Measurements from ENCODE around the gene THSD4. TPM values are rescaled to one million over a fixed set of nuclear protein-coding genes. Genes with fewer than 3 reads are reported as not detected.

The THSD4 gene
- total RNA-seq, 1 experiment from 2014 or later, result 36.3 TPM

GRCh38 chr15:71449363-71449762, 334.1 kb downstream of the THSD4 start:
- BruUV-seq (replicated peaks), result no TSS peak
- no peaks in the 10 kb centered on the region for H3K4me1 Mint-ChIP-seq (ENCODE audit: insufficient read depth, unreplicated experiment)
- ChIA-PET CTCF (interaction anchor here (0.6 to 3.7 kb wide), 18 partner anchors 11 to 707 kb away, joined by 3 to 26 read pairs (median 4); no protein-coding TSS in a partner anchor), POLR2A (interaction anchor here (0.5 to 1.6 kb wide), 4 partner anchors 11 to 350 kb away, joined by 3 read pairs; no protein-coding TSS in a partner anchor)
- peak overlapping the region; percentile 39 for H3K27ac Mint-ChIP-seq (ENCODE audit: low read depth, unreplicated experiment)
- H3K9me3 Mint-ChIP-seq (ENCODE audit: unreplicated experiment), result no peaks in the 10 kb centered on the region
- no peak for TF ChIP-seq CTCF (IDR thresholded peaks at IDR 0.05; ENCODE audit: unreplicated experiment)
- no peak for DNase-seq (ENCODE audit: unreplicated experiment)
- no peaks in the 10 kb centered on the region for H3K27me3 Mint-ChIP-seq (ENCODE audit: insufficient read depth, unreplicated experiment)
- H3K4me3 Mint-ChIP-seq (ENCODE audit: unreplicated experiment), result no peak overlapping the region
- H3K36me3 Mint-ChIP-seq (ENCODE audit: insufficient read depth, unreplicated experiment), result peaks cover 6% of the 10 kb centered on the region
- intact Hi-C loops (cut with micrococcal nuclease), result loop anchor here (2.0 to 5.0 kb wide), 2 partner anchors 125 to 708 kb away; no protein-coding TSS in a partner anchor

- H3K36me3 Mint-ChIP-seq (ENCODE audit: insufficient read depth, unreplicated experiment), result peaks cover 6% of the 10 kb centered on the region
- POLR2A ChIA-PET, result interaction anchor here (1.5 to 1.6 kb wide), 3 partner anchors 11 to 350 kb away, joined by 3 read pairs; no protein-coding TSS in a partner anchor
- TF ChIP-seq CTCF (IDR thresholded peaks at IDR 0.05; ENCODE audit: unreplicated experiment), result no peak
- no peak for DNase-seq (ENCODE audit: unreplicated experiment)
- H3K9me3 Mint-ChIP-seq (ENCODE audit: unreplicated experiment), result no peaks in the 10 kb centered on the region
- no peak overlapping the region for H3K4me3 Mint-ChIP-seq (ENCODE audit: unreplicated experiment)
- intact Hi-C loops (cut with micrococcal nuclease), result loop anchor here (2.0 to 5.0 kb wide), 2 partner anchors 125 to 707 kb away; no protein-coding TSS in a partner anchor
- no TSS peak for BruUV-seq (replicated peaks)
- H3K27ac Mint-ChIP-seq (ENCODE audit: low read depth, unreplicated experiment), result no peak overlapping the region
- CTCF ChIA-PET, result interaction anchor here (0.6 to 3.7 kb wide), 20 partner anchors 10 to 706 kb away, joined by 3 to 26 read pairs (median 4); no protein-coding TSS in a partner anchor
- no peaks in the 10 kb centered on the region for H3K4me1 Mint-ChIP-seq (ENCODE audit: insufficient read depth, unreplicated experiment)
- H3K27me3 Mint-ChIP-seq (ENCODE audit: insufficient read depth, unreplicated experiment), result no peaks in the 10 kb centered on the region
Measured at GRCh38 chr15:71449956-71450355, 334.7 kb downstream of the THSD4 start.

- CTCF ChIA-PET, result interaction anchor here (0.8 to 3.7 kb wide), 5 partner anchors 122 to 705 kb away, joined by 3 to 26 read pairs (median 8); no protein-coding TSS in a partner anchor
- DNase-seq (ENCODE audit: unreplicated experiment), result no peak
- intact Hi-C loops (cut with micrococcal nuclease), result no loop called here
- no peak overlapping the region for H3K27ac Mint-ChIP-seq (ENCODE audit: low read depth, unreplicated experiment)
- H3K27me3 Mint-ChIP-seq (ENCODE audit: insufficient read depth, unreplicated experiment), result no peaks in the 10 kb centered on the region
- POLR2A ChIA-PET, result no interaction called here
- H3K4me1 Mint-ChIP-seq (ENCODE audit: insufficient read depth, unreplicated experiment), result no peaks in the 10 kb centered on the region
- H3K4me3 Mint-ChIP-seq (ENCODE audit: unreplicated experiment), result no peak overlapping the region
- no peaks in the 10 kb centered on the region for H3K9me3 Mint-ChIP-seq (ENCODE audit: unreplicated experiment)
- BruUV-seq (replicated peaks), result no TSS peak
- peaks cover 6% of the 10 kb centered on the region for H3K36me3 Mint-ChIP-seq (ENCODE audit: insufficient read depth, unreplicated experiment)
- TF ChIP-seq CTCF (IDR thresholded peaks at IDR 0.05; ENCODE audit: unreplicated experiment), result no peak
Measured at GRCh38 chr15:71451130-71451529, 335.9 kb downstream of the THSD4 start.

GRCh38 chr15:71452893-71453292, 337.6 kb downstream of the THSD4 start:
- intact Hi-C loops (cut with micrococcal nuclease), result no loop called here
- no peak for DNase-seq (ENCODE audit: unreplicated experiment)
- Mint-ChIP-seq H3K27ac (ENCODE audit: low read depth, unreplicated experiment) (no peak overlapping the region), H3K27me3 (ENCODE audit: insufficient read depth, unreplicated experiment) (no peaks in the 10 kb centered on the region), H3K4me3 (ENCODE audit: unreplicated experiment) (no peak overlapping the region), H3K36me3 (ENCODE audit: insufficient read depth, unreplicated experiment) (peaks cover 6% of the 10 kb centered on the region), H3K4me1 (ENCODE audit: insufficient read depth, unreplicated experiment) (peaks cover 5% of the 10 kb centered on the region), H3K9me3 (ENCODE audit: unreplicated experiment) (no peaks in the 10 kb centered on the region)
- ChIA-PET CTCF (interaction anchor here (0.6 to 3.7 kb wide), 4 partner anchors 123 to 325 kb away, joined by 3 to 26 read pairs (median 4); no protein-coding TSS in a partner anchor), POLR2A (no interaction called here)
- BruUV-seq (replicated peaks), result no TSS peak
- no peak for TF ChIP-seq CTCF (IDR thresholded peaks at IDR 0.05; ENCODE audit: unreplicated experiment)

Data from MCF 10A (cell line).